Pancreas (tissue), 10 donors: ENCODE results near the gene CPLX4. TPM values are rescaled to one million over a fixed set of nuclear protein-coding genes. Genes with fewer than 3 reads are reported as not detected.
A peak's percentile ranks its signal among the peaks of the same experiment; 100 is the strongest.

ENCODE experiments used
- ATAC-seq, 4 donors: fragments of 200-7000 bp; cut with Tn5 transposase; one replicate each; pipeline versions ENCODE4 v1.8.0 to v1.9.1; 2020; ENCODE audit warnings: mild to moderate bottlenecking in 4 of 4, moderate library complexity in 4 of 4
- DNase-seq, 6 donors: peaks; one replicate each; pipeline ENCODE4 v3.0.0-alpha.2; 2020
- FAIRE-seq: peaks from 2 replicates; lab custom pipeline; 2012; peaks lifted over from hg19 to GRCh38; lab: Jason Lieb, UNC
- H3K27ac ChIP-seq, 4 donors: fragments of 200-600 bp; sonication (generic); 1 replicate in 3 of 4; 2 replicates in 1 of 4; pipeline versions ENCODE4 v1.5.0 to v1.8.0; 2020
- H3K27me3 ChIP-seq, 4 donors: fragments of 200-600 bp; one replicate each; pipeline ENCODE4 v1.8.0; 2021
- H3K36me3 ChIP-seq, 3 donors: fragments of 200-600 bp; sonication (generic) in 1 of 3; one replicate each; pipeline versions ENCODE4 v1.5.0 to v1.8.0; 2020 to 2021
- H3K4me1 ChIP-seq, 3 donors: fragments of 200-600 bp; one replicate each; pipeline ENCODE4 v1.8.0; 2021
- H3K4me3 ChIP-seq, 4 donors: fragments of 200-600 bp; sonication (generic) in 2 of 4; one replicate each; pipeline versions ENCODE4 v1.5.0 to v1.8.0; 2020 to 2021
- H3K9me3 ChIP-seq, 4 donors: fragments of 200-600 bp; one replicate each; pipeline ENCODE4 v1.8.0; 2021
- WGBS, 2 donors: extraction: QIAGEN DNeasy Blood & Tissue Kit; methylation state at CpG; one replicate each; pipeline ENCODE4 v1.1.7; 2013; 5-methylcytosine and 5-hydroxymethylcytosine counted together
- intact Hi-C, 3 donors: fragments of 100-400 bp; cut with DNase I; formaldehyde crosslinking; loops; one replicate each; pipeline versions ENCODE4 v1.11.1 to v1.14.2; 2022
- polyA plus RNA-seq, 2 donors: library from polyadenylated mRNA; stranded (reverse); fragments of 200-250 nt; gene quantifications; one replicate each; pipeline ENCODE4 v1.2.3, GENCODE V29; 2013
- total RNA-seq, 6 donors: library from RNA; stranded (reverse); fragmentation: NEBNext Ultra II Directional in 4 of 6; extraction: Animal tissue kit (Norgen Biotek cat#: 25700) in 4 of 6; gene quantifications; one replicate each; pipeline versions ENCODE4 v1.2.1 to v1.2.4, GENCODE V29; 2021 to 2023
- TF ChIP-seq, protein P1 (sequence below), 4 donors: fragments of 200-600 bp; sonication (generic) in 3 of 4; IDR thresholded peaks; one replicate each; pipeline versions ENCODE4 v1.5.0 to v1.8.0; 2021; ENCODE audit warnings: antibody characterized with exemption in 4 of 4
- donor health status: healthy with polysubstance abuse.
- donor health status: DM: no; HTN: no; CAD: no; lungs with moderate emphysema.
- donor health status: DM: no; HTN: no; CAD: no.
- donor health status: control.
- donor health status: control.
- donor health status: Bipolar disorder and iron deficiency.
- donor health status: DM: yes; HTN: yes; CAD: no.
- donor health status: DM: no; HTN: no; CAD: no.
- donor health status: DM: no; HTN: no; CAD: no.
- donor health status: DM: yes; HTN: yes; CAD: no.

Gene CPLX4
- total and polyA plus RNA-seq, 8 donors: 0.09 TPM; not detected in 7

DNA sequence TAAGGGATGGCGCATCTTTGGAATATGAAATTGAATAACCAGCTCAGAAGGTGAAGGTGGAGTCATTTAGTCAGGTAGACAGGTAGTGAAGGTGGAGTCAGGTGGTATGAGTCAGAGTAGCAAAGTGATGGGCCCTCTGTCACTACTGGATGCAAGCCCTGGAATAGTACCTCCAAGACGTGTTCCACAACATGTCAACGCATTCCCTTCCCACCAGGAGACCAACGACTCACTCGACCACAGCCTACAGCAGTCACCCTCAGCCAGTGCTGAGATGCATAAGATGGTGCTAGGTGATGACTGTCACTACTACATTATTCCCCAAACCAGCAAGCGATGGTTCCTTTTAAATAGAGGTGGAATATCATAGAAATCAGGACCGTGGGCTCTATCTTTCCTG lies 6.8 kb downstream of the CPLX4 start:
- DNase-seq (no peak), FAIRE-seq (no peak), ATAC-seq (no peak)
- TF ChIP-seq, protein P1, sequence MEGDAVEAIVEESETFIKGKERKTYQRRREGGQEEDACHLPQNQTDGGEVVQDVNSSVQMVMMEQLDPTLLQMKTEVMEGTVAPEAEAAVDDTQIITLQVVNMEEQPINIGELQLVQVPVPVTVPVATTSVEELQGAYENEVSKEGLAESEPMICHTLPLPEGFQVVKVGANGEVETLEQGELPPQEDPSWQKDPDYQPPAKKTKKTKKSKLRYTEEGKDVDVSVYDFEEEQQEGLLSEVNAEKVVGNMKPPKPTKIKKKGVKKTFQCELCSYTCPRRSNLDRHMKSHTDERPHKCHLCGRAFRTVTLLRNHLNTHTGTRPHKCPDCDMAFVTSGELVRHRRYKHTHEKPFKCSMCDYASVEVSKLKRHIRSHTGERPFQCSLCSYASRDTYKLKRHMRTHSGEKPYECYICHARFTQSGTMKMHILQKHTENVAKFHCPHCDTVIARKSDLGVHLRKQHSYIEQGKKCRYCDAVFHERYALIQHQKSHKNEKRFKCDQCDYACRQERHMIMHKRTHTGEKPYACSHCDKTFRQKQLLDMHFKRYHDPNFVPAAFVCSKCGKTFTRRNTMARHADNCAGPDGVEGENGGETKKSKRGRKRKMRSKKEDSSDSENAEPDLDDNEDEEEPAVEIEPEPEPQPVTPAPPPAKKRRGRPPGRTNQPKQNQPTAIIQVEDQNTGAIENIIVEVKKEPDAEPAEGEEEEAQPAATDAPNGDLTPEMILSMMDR (IDR thresholded peaks at IDR 0.05): no peak
- H3K4me1 ChIP-seq: peaks cover 0 to 6% (median 4%) of the 10 kb centered on the region in 3 donors
- H3K27ac ChIP-seq: no peak overlapping the region
- peaks cover 0 to 3% (median 0%) of the 10 kb centered on the region in 4 donors for H3K27me3 ChIP-seq
- no peaks in the 10 kb centered on the region for H3K36me3 ChIP-seq
- WGBS, 2 donors: 78 to 83% methylated on average over 7 of the region's 7 CpGs
- no peak overlapping the region for H3K4me3 ChIP-seq
- intact Hi-C loops: no loop called here
- H3K9me3 ChIP-seq: no peaks in the 10 kb centered on the region

- ATAC-seq (peak in 2 of 4 donors; percentile 66 to 71), DNase-seq (no peak), FAIRE-seq (no peak)
- Histone ChIP-seq H3K4me1 (peaks cover 0 to 6% (median 4%) of the 10 kb centered on the region in 3 donors), H3K27ac (no peak overlapping the region), H3K9me3 (no peaks in the 10 kb centered on the region), H3K27me3 (peaks cover 0 to 11% (median 0%) of the 10 kb centered on the region in 4 donors), H3K4me3 (peak overlapping the region in 2 of 4 donors; percentile 17 to 31), H3K36me3 (no peaks in the 10 kb centered on the region)
- 7 to 8% methylated on average over 5 of the region's 5 CpGs for WGBS, 2 donors
- TF ChIP-seq, protein P1 (IDR thresholded peaks at IDR 0.05): no peak
- intact Hi-C loops: loop anchor here in 2 of 3 donors (5.0 to 10.0 kb wide), 2 partner anchors 86 to 88 kb away; no protein-coding TSS in a partner anchor
These were observed 9.6 kb downstream of the CPLX4 start for GRCh38 chr18:59308938-59309260.

GRCh38 chr18:59308248-59308937 lies 10.1 kb downstream of the CPLX4 start:
- TF ChIP-seq, protein P1 (IDR thresholded peaks at IDR 0.05): peak; percentile 56 to 81 (median 74)
- ATAC-seq (peak; percentile 98 to 100 (median 100)), FAIRE-seq (no peak), DNase-seq (peak; percentile 61 to 95 (median 78))
- 2% methylated on average over 46 of the region's 46 CpGs for WGBS, 2 donors
- H3K27ac ChIP-seq: no peak overlapping the region
- peaks cover 0 to 6% (median 4%) of the 10 kb centered on the region in 3 donors for H3K4me1 ChIP-seq
- peaks cover 0 to 11% (median 0%) of the 10 kb centered on the region in 4 donors for H3K27me3 ChIP-seq
- H3K9me3 ChIP-seq: no peaks in the 10 kb centered on the region
- intact Hi-C loops: loop anchor here in 2 of 3 donors (5.0 to 10.0 kb wide), 2 partner anchors 86 to 89 kb away; no protein-coding TSS in a partner anchor
- H3K36me3 ChIP-seq: no peaks in the 10 kb centered on the region
- H3K4me3 ChIP-seq: peak overlapping the region in 2 of 4 donors; percentile 17 to 31

GRCh38 chr18:59306640-59307039 lies 11.8 kb downstream of the CPLX4 start:
- peaks cover 0 to 11% (median 0%) of the 10 kb centered on the region in 4 donors for H3K27me3 ChIP-seq
- intact Hi-C loops: loop anchor here in 2 of 3 donors (5.0 to 10.0 kb wide), 2 partner anchors 88 to 91 kb away; no protein-coding TSS in a partner anchor
- H3K36me3 ChIP-seq: no peaks in the 10 kb centered on the region
- FAIRE-seq: no peak
- H3K9me3 ChIP-seq: no peaks in the 10 kb centered on the region
- peaks cover 0 to 6% (median 4%) of the 10 kb centered on the region in 3 donors for H3K4me1 ChIP-seq
- no peak overlapping the region for H3K4me3 ChIP-seq
- DNase-seq: no peak
- 68 to 71% methylated on average over 6 of the region's 6 CpGs for WGBS, 2 donors
- TF ChIP-seq, protein P1 (IDR thresholded peaks at IDR 0.05): no peak
- no peak overlapping the region for H3K27ac ChIP-seq
- ATAC-seq: no peak
